ENCODE measurements around the gene GULP1. TPM values are rescaled to one million over a fixed set of nuclear protein-coding genes. Genes with fewer than 3 reads are reported as not detected.

Gene GULP1
- total RNA-seq, 1 donor from 2014 or later, result 30.0 TPM

GRCh38 chr2:188622601-188623260, 331.1 kb downstream of the GULP1 start:
- Histone ChIP-seq H3K36me3 (ENCODE audit: control insufficient read depth, insufficient read depth, low read length) (no peaks in the 10 kb centered on the region), H3K27me3 (ENCODE audit: control insufficient read depth, insufficient read depth, low read length) (no peaks in the 10 kb centered on the region), H3K4me3 (ENCODE audit: low read depth, low read length) (no peak overlapping the region)
- FAIRE-seq (no peak), DNase-seq (ENCODE audit: low read depth) (no peak)
- no peak for TF ChIP-seq CTCF (IDR thresholded peaks at IDR 0.05; ENCODE audit: insufficient read depth, low read length, severe bottlenecking)

- no peak for FAIRE-seq
- Histone ChIP-seq H3K4me3 (ENCODE audit: low read depth, low read length) (no peak overlapping the region), H3K27me3 (ENCODE audit: control insufficient read depth, insufficient read depth, low read length) (no peaks in the 10 kb centered on the region), H3K36me3 (ENCODE audit: control insufficient read depth, insufficient read depth, low read length) (no peaks in the 10 kb centered on the region)
- DNase-seq (ENCODE audit: low read depth), result peak; percentile 79
- no peak for TF ChIP-seq CTCF (IDR thresholded peaks at IDR 0.05; ENCODE audit: insufficient read depth, low read length, severe bottlenecking)
These were observed 332.4 kb downstream of the GULP1 start for GRCh38 chr2:188623995-188624643.

- no peak for TF ChIP-seq CTCF (IDR thresholded peaks at IDR 0.05; ENCODE audit: insufficient read depth, low read length, severe bottlenecking)
- H3K4me3 ChIP-seq (ENCODE audit: low read depth, low read length), result no peak overlapping the region
- no peaks in the 10 kb centered on the region for H3K36me3 ChIP-seq (ENCODE audit: control insufficient read depth, insufficient read depth, low read length)
- H3K27me3 ChIP-seq (ENCODE audit: control insufficient read depth, insufficient read depth, low read length), result no peaks in the 10 kb centered on the region
- FAIRE-seq, result no peak
- no peak for DNase-seq (ENCODE audit: low read depth)
These were observed 335.8 kb downstream of the GULP1 start for GRCh38 chr2:188627471-188627870.

- Histone ChIP-seq H3K36me3 (ENCODE audit: control insufficient read depth, insufficient read depth, low read length) (no peaks in the 10 kb centered on the region), H3K27me3 (ENCODE audit: control insufficient read depth, insufficient read depth, low read length) (no peaks in the 10 kb centered on the region), H3K4me3 (ENCODE audit: low read depth, low read length) (no peak overlapping the region)
- DNase-seq (ENCODE audit: low read depth), result peak; percentile 93
- TF ChIP-seq CTCF (IDR thresholded peaks at IDR 0.05; ENCODE audit: insufficient read depth, low read length, severe bottlenecking), result no peak
- FAIRE-seq, result no peak
These were observed 337.5 kb downstream of the GULP1 start for GRCh38 chr2:188628989-188629752.

GRCh38 chr2:188629753-188630527, 338.3 kb downstream of the GULP1 start:
- H3K36me3 ChIP-seq (ENCODE audit: control insufficient read depth, insufficient read depth, low read length), result no peaks in the 10 kb centered on the region
- FAIRE-seq (no peak), DNase-seq (ENCODE audit: low read depth) (no peak)
- H3K27me3 ChIP-seq (ENCODE audit: control insufficient read depth, insufficient read depth, low read length), result no peaks in the 10 kb centered on the region
- TF ChIP-seq CTCF (IDR thresholded peaks at IDR 0.05; ENCODE audit: insufficient read depth, low read length, severe bottlenecking), result no peak
- H3K4me3 ChIP-seq (ENCODE audit: low read depth, low read length), result no peak overlapping the region
